A204.1 (cell line): ENCODE measurements around the gene WNT3A.
"Not testable (repeated sequence)": the region's sequence is repeated elsewhere in the genome, so short reads cannot be mapped to it uniquely, and the experiment has no call there.

Experiments
- FAIRE-seq: peaks from 2 replicates; lab custom pipeline; 2012; peaks lifted over from hg19 to GRCh38; lab: Jason Lieb, UNC

The WNT3A gene

GRCh38 chr1:228011721-228012311, 5.0 kb downstream of the WNT3A start:
- FAIRE-seq = no peak

GRCh38 chr1:228012555-228012954, 5.8 kb downstream of the WNT3A start:
- FAIRE-seq = no peak

GRCh38 chr1:228013131-228013934, 6.5 kb downstream of the WNT3A start:
- FAIRE-seq = no peak

GRCh38 chr1:228013935-228014930, 7.4 kb downstream of the WNT3A start:
- FAIRE-seq = no peak

- FAIRE-seq = no peak
Measured at GRCh38 chr1:228015276-228016180, 8.7 kb downstream of the WNT3A start.

- no peak for FAIRE-seq
Measured at GRCh38 chr1:228016181-228016510, 9.3 kb downstream of the WNT3A start.

GRCh38 chr1:228016653-228017355, 10.0 kb downstream of the WNT3A start:
- no peak for FAIRE-seq

GRCh38 chr1:228017356-228018124, 10.7 kb downstream of the WNT3A start:
- no peak for FAIRE-seq

- FAIRE-seq = no peak
Measured at GRCh38 chr1:228018125-228018398, 11.3 kb downstream of the WNT3A start.

GRCh38 chr1:228018961-228019721, 12.3 kb downstream of the WNT3A start:
- no peak for FAIRE-seq

- not testable (repeated sequence) for FAIRE-seq
Measured at GRCh38 chr1:228019722-228020083, 12.9 kb downstream of the WNT3A start.

GRCh38 chr1:228020686-228021354, 14.0 kb downstream of the WNT3A start:
- FAIRE-seq = no peak

GRCh38 chr1:228021355-228022030, 14.7 kb downstream of the WNT3A start:
- FAIRE-seq = no peak

GRCh38 chr1:228022571-228023293, 15.9 kb downstream of the WNT3A start:
- no peak for FAIRE-seq

GRCh38 chr1:228023294-228023639, 16.5 kb downstream of the WNT3A start:
- no peak for FAIRE-seq

GRCh38 chr1:228029281-228029680, 22.5 kb downstream of the WNT3A start:
- FAIRE-seq = no peak

GRCh38 chr1:228030451-228031201, 23.8 kb downstream of the WNT3A start:
- no peak for FAIRE-seq
